ENCODE data around the gene MARVELD3.
"Not testable (repeated sequence)": the region's sequence is repeated elsewhere in the genome, so short reads cannot be mapped to it uniquely, and the experiment has no call there.

MARVELD3 gene

GRCh38 chr16:71673582-71673973, 47.6 kb downstream of the MARVELD3 start:
- DNase-seq = no peak

DNA sequence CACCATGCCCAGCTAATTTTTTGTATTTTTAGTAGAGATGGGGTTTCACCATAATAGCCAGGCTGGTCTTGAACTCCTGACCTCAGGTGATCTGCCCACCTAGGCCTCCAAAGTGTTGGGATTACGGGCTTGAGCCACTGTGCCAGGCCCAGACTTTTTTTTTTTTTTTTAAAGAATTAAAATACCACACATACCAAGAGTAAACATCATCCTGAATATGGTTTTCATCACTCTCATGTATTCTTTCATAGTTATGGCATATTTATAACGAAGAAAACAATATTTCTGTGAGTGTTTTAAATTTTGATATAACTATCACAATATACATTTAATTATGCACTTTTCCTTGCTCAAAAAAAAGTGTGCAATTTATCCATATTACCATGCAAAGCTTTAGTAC, 48.2 kb downstream of the MARVELD3 start:
- DNase-seq = no peak

GRCh38 chr16:71675380-71675779, 49.4 kb downstream of the MARVELD3 start:
- no peak for DNase-seq

DNA sequence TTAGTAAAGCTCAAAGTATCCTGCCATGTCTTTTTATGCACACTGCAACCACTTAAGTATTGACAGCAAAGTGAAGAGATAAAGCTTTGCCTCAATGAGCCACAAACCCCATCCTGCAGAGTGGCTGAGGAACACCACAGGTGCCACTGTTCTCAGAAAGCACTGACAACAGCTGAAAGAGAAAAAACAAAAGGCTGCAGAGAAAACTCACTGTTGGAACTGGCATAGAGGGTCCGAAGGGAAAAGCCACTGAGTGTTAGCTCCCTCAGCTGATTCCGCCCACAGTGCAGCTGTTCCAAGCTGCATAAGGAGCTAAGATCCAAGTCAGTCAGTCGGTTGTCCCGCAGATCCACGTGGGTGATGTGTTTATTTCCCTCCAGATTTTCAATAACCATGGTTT, 50.3 kb downstream of the MARVELD3 start:
- no peak for DNase-seq

- no peak for DNase-seq
These were observed 55.4 kb downstream of the MARVELD3 start for GRCh38 chr16:71681360-71681759.

DNA sequence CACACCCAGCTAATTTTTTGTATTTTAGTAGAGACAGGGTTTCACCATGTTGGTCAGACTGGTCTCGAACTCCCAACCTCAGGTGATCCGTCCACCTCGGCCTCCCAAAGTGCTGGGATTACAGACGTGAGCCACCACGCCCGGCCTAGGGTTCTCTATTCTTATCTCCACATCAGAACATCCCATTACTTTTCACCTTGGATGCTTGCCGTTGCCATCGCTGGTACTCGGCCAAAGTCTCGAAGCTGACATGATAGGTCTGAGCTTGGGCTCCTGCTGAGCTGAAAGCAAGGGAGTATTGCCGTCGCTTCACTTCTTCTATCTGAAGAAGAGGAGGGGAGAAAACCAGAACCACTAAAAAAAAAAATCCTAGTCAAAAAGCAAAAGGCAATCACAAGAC, 58.3 kb downstream of the MARVELD3 start:
- DNase-seq = not testable (repeated sequence)

Measured in femur (tissue), 1 donor.